Central memory CD4-positive, alpha-beta T cell (primary cell): ENCODE measurements around the gene HOXC9.
"Not testable (repeated sequence)": the region's sequence is repeated elsewhere in the genome, so short reads cannot be mapped to it uniquely, and the experiment has no call there.

Experiments
- DNase-seq: peaks from one replicate; pipeline ENCODE4 v3.0.0; 2022

HOXC9 gene

GRCh38 chr12:54030442-54030801, 30.5 kb downstream of the HOXC9 start:
- DNase-seq: no peak

- no peak for DNase-seq
Measured at GRCh38 chr12:54030889-54031471, 31.0 kb downstream of the HOXC9 start.

- DNase-seq: no peak
Measured at GRCh38 chr12:54031480-54031879, 31.5 kb downstream of the HOXC9 start.

- no peak for DNase-seq
Measured at GRCh38 chr12:54032086-54032619, 32.2 kb downstream of the HOXC9 start.

- peak; percentile 44 for DNase-seq
Measured at GRCh38 chr12:54032627-54033100, 32.7 kb downstream of the HOXC9 start, which contains the start of gene HOXC5. Gene HOXC5, plus strand, starts transcription at chr12:54033050. Its CDS starts 73 bp downstream, at chr12:54033123.

GRCh38 chr12:54033106-54033979, 33.4 kb downstream of the HOXC9 start:
- DNase-seq: no peak

GRCh38 chr12:54033980-54034784, 34.2 kb downstream of the HOXC9 start:
- no peak for DNase-seq

GRCh38 chr12:54034785-54035310, 34.9 kb downstream of the HOXC9 start:
- DNase-seq: no peak

- no peak for DNase-seq
Measured at GRCh38 chr12:54035568-54036264, 35.8 kb downstream of the HOXC9 start.

- DNase-seq: no peak
Measured at GRCh38 chr12:54036620-54037359, 36.8 kb downstream of the HOXC9 start.

GRCh38 chr12:54037360-54038283, 37.7 kb downstream of the HOXC9 start:
- no peak for DNase-seq

GRCh38 chr12:54038284-54038870, 38.4 kb downstream of the HOXC9 start:
- no peak for DNase-seq

GRCh38 chr12:54038871-54039414, 39.0 kb downstream of the HOXC9 start:
- DNase-seq: no peak

GRCh38 chr12:54039417-54040147, 39.6 kb downstream of the HOXC9 start:
- DNase-seq: no peak

- no peak for DNase-seq
Measured at GRCh38 chr12:54040148-54040494, 40.2 kb downstream of the HOXC9 start.

- DNase-seq: no peak
Measured at GRCh38 chr12:54040648-54041047, 40.7 kb downstream of the HOXC9 start.

- DNase-seq: no peak
Measured at GRCh38 chr12:54041097-54041690, 41.2 kb downstream of the HOXC9 start.

- not testable (repeated sequence) for DNase-seq
Measured at GRCh38 chr12:54042033-54042432, 42.1 kb downstream of the HOXC9 start.
